ENCODE data around the gene TCP11L2.

GRCh38 chr12:106315523-106315922, 13.0 kb downstream of the TCP11L2 start:
- TF ChIP-seq CTCF (IDR thresholded peaks at IDR 0.05) (no peak), POLR2A (IDR thresholded peaks at IDR 0.05) (no peak)
